HG02938 (cell line): Measurements from ENCODE around the gene DAPK1.

Experiments
- ATAC-seq: cut with Tn5 transposase; IDR thresholded peaks from one replicate; pipeline ENCODE4 v1.9.1; 2021; ENCODE audit warnings: mild to moderate bottlenecking, moderate library complexity; ENCODE audit not compliant: unreplicated experiment

Gene DAPK1

DNA sequence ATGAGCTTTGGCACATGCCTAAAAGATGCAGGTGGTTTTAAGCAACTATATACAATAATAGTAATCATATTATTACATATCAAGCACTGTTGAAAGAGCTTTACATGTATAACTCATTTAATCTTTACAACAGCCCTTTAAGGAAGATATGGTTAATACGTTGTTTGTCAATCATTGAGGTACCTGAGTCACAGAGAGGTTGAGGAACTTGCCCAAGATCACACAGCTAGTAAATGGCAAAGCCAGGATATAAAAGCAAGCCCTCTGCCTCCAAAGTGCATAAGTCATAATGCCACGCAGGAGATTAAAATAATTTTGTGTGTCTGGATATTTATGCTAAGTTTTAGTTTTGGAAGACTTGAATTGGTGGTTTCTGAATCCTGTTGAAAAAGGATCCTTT is 90.2 kb downstream of the DAPK1 start:
- no peak for ATAC-seq

DNA sequence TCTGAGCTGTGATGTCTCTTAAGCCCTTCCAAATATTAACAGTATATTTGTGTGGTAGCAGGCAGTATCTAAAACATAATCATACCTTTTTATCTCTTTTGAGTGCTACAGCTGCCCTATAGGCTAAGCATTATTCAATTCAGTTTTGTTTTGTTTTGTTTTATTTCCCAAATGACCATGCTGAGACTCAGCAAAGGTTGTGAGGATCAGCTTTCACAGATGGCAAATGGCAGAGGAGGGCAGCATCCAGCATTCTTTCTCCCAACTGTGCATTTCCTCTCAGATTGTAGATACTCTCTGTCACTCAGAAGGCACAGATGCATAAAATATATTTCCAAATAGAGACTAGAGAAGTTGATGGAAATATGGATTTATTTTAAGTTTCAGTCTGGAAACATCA is 90.7 kb downstream of the DAPK1 start:
- no peak for ATAC-seq

DNA sequence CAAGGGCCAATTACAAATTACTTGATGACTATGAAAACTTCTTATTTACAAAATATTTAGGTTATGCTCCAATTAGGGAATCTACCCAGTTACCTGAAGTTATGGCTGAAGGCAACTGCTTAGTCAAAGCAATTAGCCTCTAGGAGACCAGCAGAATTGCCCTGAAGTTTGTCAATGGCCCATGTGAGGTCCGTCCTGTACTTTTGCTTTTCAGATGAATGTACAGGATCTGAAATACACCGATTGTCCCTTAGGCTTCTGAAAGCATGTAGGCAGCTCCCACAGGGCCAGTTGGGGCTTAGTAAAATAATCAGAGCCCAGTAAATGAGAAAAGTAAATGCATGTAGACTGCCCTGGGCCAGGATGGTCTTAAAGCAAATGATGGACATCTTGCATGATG is 93.3 kb downstream of the DAPK1 start:
- no peak for ATAC-seq

DNA sequence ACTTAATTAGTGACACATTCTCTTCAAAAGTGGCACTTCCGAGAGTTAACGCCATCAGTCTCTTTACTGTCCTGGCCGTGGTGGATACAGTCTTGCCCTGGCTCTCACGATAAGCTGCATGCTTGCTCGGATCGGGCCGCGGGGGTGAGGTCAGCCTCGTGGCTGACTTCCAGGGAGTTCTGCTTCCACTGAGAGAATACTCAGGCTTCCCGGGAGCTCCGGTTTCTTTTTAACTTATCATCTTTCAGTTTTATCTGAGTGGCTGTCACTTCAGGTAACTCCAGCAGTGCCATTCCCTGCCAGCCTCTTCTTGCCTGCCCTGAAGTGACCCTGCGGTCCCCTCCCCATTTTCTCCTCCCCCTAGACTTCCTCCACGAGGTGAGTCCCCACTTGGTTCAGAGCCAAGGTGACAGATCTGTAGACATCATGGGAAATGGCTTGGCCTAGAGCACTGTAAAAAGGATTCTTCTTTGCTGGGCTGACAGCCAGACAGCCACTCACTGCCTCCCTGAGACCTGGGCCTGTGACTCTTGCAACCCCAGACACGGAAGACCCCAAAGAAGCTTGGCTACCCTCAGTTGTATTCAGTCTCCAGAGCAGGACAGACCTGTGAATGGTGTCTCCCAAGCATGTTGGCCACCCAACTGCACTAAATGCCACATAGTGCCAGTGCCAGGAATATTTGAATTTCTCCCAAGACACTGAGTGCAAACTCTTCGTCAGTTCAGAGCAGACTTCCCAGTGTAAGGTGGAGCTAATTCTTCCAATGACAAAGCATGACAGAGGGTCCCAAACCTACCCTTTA is 95.1 kb downstream of the DAPK1 start:
- ATAC-seq = no peak

DNA sequence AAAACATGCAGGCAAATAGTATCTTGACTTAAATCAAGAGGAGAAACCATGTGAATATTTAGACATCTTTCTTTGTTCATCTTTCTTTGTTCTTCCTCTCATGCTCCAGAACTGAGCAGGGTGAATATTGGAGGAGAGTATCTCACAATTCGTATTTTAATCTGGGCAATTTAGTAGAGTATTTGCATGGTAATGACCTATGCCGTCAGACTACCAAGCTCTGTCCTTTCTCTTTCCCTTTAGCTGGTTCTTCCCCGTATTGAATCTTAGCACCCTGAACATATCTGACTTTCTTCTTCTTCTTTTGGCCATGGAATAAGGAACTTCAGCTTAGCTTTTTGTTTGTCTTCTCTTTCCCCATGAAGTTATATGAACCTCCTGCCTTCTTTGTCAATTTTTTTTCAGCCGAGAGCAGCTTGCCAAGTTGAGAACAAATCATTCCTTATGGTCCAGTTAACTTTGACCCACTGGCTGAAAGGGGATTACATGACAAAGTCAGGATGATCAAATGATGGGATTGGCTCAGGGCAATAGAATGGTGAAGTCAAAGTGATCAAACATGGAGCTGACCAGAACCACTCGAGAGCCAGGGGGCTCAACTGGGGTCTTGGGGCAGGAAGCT is 95.8 kb downstream of the DAPK1 start:
- no peak for ATAC-seq

DNA sequence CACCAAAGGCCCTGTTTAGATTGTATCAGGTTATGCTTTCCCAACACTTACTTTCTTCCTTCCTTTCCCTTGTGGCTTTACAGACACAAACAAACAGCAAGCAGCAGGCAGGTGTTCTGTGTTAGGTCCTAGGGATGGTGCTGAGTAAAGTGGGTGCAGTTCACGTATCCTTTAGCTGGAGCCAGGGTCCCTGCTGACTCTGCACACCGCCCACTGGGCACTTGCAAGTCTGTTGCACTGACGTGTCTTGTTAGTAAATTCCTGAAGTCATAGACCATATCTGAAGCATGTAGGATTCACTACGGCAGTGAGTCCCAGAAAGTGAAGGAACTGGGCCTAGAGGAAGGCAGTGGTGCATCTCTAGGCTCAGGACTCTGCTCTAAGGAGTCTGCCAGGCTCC is 96.5 kb downstream of the DAPK1 start:
- ATAC-seq = no peak

DNA sequence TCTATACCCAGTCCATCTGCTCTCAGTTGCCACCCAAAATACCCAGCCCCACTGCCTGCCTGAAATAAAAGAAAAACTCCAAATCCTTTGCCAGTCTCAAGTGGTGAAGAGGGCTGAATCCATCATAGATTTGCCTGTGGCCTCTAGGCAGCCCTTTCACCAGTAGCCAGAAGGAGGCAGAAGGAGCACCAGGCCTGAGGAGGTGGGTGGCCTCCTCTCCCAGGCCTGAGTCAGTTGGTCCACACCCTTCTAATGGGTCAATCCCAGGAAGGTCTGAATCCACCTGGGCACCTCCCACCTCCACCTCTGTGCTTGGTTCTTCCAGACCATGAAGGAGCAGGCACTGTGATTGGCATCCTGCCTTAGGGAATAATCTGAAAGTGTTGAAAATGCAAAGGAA is 97.0 kb downstream of the DAPK1 start:
- no peak for ATAC-seq

DNA sequence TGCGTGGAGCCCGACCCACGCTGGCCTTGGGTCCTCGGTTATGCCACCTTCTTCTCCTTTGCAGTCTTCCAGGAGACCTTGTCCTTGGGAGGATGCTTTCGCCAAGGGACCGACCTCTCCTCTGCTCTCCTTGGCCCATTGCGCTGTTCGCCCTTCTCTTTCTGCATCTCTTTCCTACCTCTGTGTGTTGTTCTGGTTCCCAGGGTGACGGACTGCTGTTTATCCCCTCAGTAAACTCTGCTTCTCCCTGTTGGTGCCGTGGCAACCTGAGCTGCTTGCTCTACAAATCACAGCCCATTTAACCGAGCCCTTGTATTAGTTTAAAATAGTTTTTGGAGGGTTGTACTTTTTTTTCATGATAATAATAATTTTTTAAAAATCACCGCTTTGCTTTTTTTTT is 97.9 kb downstream of the DAPK1 start:
- ATAC-seq = no peak

DNA sequence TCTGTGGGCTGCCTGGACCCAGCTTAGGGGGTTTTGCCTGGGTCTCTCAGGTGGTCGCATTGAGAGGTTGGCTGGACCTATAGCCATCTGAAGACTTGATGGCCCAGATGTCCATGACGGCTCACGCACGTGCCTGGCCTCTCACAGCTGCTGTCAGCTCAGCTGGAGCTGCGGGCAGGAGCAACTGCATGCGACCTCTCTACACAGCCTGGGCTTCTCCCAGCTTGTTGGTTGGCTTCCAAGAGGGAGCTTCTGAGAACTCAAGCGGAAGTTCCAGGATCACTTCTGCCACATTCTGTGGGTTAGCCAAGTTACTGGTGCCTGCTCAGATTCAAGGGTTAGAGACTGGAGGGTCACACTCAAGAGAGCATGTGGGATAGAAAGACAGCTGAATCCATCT is 99.2 kb downstream of the DAPK1 start:
- ATAC-seq = no peak

DNA sequence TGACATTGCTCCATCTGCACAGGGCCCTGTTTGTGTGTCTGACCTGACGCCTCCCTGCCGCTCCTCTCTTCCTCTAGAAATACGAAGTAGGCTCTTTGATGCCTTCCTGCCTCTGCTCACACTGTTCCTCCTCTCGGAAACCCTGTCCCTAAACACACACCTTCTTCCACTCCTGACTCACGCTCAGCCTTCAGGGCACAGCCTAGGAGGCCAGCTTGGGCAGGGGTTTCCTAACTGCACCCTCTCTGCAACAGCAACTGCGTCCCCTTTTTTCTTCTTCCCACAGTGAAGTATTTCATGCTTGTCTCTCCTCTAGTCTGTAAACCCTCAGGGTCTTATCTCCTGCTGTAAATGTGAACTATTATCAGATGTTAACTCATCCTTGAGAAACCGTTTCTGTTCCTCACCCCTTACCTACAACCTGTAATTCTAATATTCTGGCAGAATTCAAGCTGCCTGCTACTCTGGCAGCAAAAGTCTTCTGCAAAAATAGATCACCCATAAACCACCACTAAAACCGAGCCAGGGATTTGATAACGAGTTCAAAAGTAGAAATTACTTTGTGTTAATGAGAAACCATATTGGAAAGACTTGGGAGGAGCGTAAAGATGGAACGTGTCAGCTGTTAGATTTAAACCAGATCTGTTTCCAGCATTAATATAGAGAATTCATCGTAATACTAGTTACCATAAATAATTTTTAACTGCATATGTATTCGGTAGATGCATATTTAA is 100.2 kb downstream of the DAPK1 start:
- no peak for ATAC-seq

DNA sequence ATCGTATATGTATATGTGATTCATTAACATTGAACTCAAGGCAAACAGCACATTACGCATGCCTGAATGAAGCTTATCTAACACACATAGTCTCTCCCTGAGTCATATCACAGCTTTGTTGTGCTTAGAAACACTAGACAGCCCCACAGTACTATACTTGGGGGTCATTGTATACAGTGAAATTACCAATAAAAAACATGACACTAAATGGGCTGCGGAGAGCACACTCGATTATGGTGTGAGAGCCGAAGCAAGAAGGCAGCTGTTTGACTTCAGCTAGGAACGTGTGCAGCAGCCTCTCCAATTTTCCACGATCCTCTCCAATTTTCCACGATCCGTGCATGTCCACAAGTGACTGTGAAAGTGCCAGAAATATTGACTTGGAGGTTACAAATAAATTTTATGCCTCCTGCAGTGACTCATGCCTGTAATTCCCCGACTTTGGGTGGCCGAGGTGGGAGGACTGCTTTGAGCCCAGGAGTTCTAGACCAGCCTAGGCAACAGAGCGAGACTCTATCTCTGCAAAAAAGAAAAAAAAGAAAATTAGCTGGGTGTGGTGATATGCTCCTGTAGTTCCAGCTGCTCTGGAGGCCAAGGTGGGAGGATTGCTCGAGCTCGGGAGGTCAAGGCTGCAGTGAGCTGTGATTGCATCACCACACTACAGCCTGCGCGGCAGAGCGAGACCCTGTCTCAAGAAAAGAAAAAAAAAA is 102.4 kb downstream of the DAPK1 start:
- ATAC-seq = no peak

DNA sequence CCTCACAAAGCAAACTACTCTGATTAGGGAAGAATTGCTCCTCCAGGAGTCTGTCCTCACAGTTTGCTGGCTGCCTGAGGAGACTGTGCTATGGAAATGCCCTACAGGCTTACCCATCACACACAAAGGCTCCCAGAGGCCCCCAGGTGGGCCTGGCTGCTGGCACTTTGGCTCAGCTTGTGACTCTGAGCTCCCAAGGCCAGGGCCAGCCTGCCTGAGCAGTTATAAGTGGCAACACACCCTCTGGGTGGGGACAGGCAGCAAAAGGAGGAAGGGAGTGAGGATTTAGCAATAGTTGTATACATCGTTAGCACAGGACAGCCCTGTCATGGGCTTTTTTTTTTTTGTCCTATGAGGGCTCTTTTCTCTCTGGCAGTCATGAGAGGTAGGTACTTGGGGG is 103.5 kb downstream of the DAPK1 start:
- no peak for ATAC-seq

DNA sequence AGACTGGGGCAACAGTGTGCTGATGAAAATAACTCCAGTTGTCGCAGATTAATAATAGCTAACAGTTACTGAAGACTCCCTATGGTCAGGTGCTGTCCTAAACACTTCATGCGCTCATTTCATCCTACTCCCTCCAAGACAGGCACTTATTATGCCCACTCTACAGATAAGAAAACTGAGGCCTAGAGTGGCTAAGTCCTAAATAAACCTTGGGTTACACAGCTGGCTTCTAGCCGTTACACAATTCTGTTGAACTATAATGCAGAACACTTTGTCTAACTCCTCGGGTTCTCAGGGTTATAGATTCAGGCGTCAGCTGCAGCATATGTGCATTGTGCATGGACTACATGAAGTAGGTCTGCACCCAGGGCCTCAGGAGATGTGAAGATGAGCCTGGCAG is 103.9 kb downstream of the DAPK1 start:
- ATAC-seq = no peak

DNA sequence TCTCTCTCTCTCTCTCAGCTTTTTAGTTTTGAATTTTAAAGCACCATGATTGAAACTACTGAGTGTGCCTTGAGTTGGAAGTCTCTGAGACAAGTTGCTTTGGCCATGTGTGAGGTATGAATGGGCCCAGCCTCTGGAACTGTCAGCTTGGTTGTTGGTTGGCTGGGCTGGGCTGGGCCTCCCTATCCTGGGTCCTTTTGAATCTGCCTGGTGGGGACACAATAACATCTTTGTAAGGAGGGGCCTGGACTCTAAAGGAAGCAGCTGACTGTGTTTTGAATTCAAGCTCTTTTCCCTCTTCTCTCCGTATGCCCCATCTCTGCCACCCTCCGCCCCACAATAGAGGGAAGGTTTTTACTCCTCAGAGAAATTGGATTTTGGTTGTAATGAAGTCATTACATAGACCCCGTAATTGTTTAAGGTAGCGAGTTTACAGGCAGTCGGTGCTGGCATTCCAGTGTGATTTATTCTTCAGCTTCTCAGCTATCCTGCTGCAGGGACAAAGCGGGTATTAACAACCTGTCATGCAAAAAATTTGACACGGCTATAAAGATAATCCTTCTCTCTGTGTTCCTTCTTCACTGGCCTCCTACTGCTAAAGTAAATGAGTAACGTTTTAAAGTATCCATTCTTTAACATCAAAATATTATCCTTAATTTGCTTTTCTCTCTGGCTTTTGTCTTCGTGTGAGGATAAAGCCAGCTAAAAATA is 105.4 kb downstream of the DAPK1 start:
- ATAC-seq = no peak

DNA sequence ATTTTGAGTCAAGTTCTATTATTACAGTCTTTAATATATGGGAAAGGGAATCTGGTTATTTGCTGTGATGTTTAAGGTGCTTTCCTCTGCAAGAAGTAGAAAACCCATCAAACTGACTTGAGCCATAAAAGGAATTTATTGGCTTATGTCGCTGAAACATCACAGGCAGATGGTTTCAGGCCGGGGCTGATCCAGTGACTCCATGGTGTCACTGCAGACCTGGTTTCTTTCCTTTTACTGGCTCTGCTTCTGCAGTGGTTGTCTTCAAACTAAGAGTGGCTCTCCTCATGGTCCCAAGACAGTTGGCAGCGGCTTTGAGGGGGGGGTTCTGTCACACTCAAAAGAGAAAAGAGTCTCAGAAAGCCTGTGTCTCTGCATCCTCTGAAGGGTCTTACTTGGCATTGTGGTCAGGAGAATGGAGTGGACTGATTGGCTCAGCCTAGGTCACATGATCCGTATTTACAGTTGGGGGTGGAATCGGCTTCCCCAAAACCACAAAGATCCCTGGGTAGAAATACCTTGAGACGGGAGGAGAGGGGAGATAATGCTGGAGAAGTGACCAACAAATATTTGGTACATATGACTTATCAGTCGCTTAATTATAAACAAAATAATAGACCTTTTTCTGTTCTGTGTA is 106.3 kb downstream of the DAPK1 start:
- ATAC-seq = no peak

DNA sequence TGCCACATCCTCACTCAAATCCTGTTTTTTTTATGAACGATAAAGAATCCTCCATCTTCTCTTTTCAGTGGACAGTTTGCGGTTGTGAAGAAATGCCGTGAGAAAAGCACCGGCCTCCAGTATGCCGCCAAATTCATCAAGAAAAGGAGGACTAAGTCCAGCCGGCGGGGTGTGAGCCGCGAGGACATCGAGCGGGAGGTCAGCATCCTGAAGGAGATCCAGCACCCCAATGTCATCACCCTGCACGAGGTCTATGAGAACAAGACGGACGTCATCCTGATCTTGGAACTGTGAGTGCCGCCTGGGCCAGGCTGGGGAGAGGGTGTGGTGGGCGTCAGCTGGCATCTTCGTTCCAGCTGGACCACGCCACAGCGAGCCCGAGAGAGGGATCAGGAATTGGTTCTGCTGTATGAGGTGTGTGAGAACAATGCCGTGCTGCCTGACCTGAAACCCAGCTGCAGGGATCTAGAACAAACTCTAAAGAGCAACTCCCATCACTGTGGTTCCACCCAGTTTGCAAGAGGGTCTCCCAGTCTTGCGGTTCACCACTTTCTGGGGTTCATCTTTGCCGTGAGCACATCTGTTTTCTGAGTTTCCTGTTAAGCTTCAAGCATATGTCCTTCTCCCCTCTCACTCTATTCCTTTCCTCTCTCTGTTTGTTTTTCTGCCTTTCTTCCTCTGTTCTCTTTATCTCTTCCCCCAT is 107.4 kb downstream of the DAPK1 start:
- ATAC-seq = no peak

DNA sequence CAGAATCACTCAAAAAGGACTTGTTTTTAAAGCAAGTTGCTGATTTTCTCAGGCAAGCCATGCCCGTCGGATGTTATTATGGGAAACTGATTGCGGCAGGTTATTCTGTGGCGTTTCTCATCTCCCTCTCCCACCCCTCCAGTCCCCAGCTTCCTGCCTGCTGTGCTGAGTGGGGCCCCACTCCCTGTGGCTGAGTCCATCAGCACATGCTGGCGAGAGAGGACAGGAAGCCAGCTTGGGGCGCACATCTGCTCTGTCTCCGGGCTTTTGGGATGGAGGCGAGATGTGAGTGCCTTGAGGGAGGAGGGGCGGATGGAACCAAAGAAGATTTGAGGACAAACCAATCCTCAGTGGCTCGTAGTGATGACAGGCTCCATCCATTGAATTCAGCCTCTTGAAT is 108.0 kb downstream of the DAPK1 start:
- ATAC-seq = no peak

DNA sequence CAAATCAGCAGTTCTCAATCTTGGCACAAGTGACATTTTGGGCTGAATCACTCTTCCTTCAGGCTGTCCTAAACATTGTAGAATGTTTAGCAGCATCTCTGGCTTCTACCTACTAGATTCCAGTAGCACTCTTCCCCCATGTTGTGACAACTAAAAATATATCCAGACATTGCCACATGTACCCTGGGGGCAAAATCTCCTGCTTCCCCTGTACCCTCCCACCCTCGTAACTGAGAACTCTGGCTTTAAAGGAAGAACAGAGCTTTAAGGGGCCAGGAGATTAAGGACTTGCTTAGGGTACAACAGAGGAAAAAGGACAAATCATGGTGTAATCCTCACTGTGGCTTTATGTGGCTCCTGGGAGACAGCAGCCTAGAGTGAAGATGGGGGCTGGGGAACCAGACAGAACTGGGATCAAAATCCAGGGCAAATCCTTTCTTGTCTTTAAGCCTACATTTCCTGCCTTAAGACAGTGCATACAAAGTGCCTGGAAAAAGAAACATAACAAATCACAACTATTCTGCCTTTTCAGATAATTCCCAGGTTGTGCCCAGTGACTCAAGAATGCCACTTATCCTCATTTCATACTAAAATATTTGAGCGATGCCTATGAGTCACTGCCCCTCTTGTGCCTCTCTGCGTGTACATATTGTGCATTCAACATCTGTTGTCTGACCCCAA is 109.3 kb downstream of the DAPK1 start:
- no peak for ATAC-seq

DNA sequence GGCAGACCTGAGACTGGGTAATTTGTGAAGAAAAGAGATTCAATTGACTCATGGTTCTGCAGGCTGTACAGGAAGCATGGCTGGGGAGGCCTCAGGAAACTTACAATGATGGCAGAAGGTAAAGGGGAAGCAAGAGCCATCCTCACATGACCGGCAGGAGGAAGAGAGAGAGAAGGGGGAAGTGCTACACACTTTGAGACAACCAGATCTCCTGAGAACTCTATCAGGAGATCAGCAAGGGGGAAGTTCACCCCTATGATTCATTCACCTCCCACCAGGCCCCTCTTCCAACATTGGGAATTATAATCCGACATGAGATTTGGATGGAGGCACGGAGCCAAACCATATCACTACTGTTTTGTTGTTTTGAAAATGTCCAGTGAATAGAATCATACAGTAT is 110.2 kb downstream of the DAPK1 start:
- no peak for ATAC-seq
